Duodenal mucosa (tissue), 2 donors: ENCODE data around the gene KRT37.
"Not testable (repeated sequence)": the region's sequence is repeated elsewhere in the genome, so short reads cannot be mapped to it uniquely, and the experiment has no call there.

ENCODE experiments used
- H3K27ac ChIP-seq: one replicate; pipeline ENCODE4 v1.7.0; 2013; ENCODE audit warnings: low read depth, low read length
- H3K27me3 ChIP-seq, 2 donors: one replicate each; pipeline ENCODE4 v1.7.0; 2013; ENCODE audit warnings: low read length in 2 of 2, control low read depth in 1 of 2; ENCODE audit not compliant: insufficient read depth in 2 of 2, control insufficient read depth in 1 of 2
- H3K36me3 ChIP-seq, 2 donors: one replicate each; pipeline ENCODE4 v1.7.0; 2013; ENCODE audit warnings: low read length in 2 of 2, control low read depth in 1 of 2; ENCODE audit not compliant: insufficient read depth in 2 of 2, control insufficient read depth in 1 of 2
- H3K4me1 ChIP-seq, 2 donors: one replicate each; pipeline ENCODE4 v1.7.0; 2013; ENCODE audit warnings: low read length in 2 of 2, control low read depth in 1 of 2; ENCODE audit not compliant: insufficient read depth in 2 of 2, control insufficient read depth in 1 of 2
- H3K4me3 ChIP-seq, 2 donors: one replicate each; pipeline ENCODE4 v1.7.0; 2013; ENCODE audit warnings: low read length in 2 of 2, low read depth in 1 of 2
- H3K9ac ChIP-seq, 2 donors: one replicate each; pipeline ENCODE4 v1.7.0; 2013; ENCODE audit warnings: low read length in 2 of 2, low read depth in 1 of 2
- H3K9me3 ChIP-seq, 2 donors: one replicate each; pipeline ENCODE4 v1.7.0; 2013; ENCODE audit warnings: low read length in 2 of 2, control low read depth in 1 of 2; ENCODE audit not compliant: control insufficient read depth in 1 of 2

The KRT37 gene

DNA sequence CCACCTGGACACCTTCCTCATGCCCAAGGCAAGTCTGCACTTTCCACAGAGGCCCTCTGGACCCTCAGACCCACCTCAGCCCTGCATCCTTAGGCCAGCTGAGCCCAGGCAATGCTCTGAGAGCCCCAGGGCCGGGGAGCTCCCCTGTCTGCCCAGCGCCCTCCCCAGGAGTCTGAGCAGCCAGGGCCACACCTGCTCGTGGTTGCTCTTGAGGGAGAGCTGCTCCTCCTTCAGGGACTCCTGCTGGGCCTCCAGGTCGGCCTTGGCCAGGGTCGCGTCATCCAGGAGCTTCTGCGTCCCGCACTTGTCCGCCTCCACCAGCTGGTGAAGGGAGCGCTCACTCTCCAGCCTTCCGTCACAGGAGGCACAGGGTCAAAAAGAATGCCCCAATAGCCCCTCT lies 1.8 kb downstream of the KRT37 start:
- not testable (repeated sequence) for H3K4me1 ChIP-seq, H3K27me3 ChIP-seq, H3K9ac ChIP-seq, H3K27ac ChIP-seq, H3K36me3 ChIP-seq, H3K9me3 ChIP-seq, H3K4me3 ChIP-seq

DNA sequence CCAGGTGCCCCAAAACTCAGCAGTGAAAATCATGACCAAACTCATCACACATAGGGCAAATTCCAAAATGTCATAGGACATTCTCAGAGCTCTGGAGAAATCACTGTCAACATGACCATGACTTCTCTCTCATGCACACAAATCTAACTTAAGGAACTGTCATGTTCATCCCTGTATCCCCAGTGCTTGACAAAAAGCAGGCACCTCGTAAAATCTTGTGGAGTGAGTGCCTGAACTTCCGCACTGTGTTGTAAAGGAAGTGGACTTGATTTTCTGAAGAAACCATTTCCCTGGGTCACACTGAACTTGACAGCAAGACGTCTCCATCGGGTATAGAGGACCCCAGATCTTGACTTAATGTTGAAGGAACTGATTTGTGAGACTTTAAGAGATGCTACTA lies 2.8 kb downstream of the KRT37 start:
- no peak overlapping the region for H3K27ac ChIP-seq
- no peaks in the 10 kb centered on the region for H3K27me3 ChIP-seq
- no peak overlapping the region for H3K4me3 ChIP-seq
- H3K4me1 ChIP-seq = peaks cover 0 to 5% of the 10 kb centered on the region in 2 donors
- no peaks in the 10 kb centered on the region for H3K36me3 ChIP-seq
- no peak overlapping the region for H3K9ac ChIP-seq
- no peaks in the 10 kb centered on the region for H3K9me3 ChIP-seq

GRCh38 chr17:41421116-41421515 lies 3.3 kb downstream of the KRT37 start:
- no peak overlapping the region for H3K9ac ChIP-seq
- no peaks in the 10 kb centered on the region for H3K36me3 ChIP-seq
- peaks cover 0 to 5% of the 10 kb centered on the region in 2 donors for H3K4me1 ChIP-seq
- H3K27ac ChIP-seq = no peak overlapping the region
- H3K9me3 ChIP-seq = no peaks in the 10 kb centered on the region
- H3K4me3 ChIP-seq = no peak overlapping the region
- H3K27me3 ChIP-seq = no peaks in the 10 kb centered on the region

DNA sequence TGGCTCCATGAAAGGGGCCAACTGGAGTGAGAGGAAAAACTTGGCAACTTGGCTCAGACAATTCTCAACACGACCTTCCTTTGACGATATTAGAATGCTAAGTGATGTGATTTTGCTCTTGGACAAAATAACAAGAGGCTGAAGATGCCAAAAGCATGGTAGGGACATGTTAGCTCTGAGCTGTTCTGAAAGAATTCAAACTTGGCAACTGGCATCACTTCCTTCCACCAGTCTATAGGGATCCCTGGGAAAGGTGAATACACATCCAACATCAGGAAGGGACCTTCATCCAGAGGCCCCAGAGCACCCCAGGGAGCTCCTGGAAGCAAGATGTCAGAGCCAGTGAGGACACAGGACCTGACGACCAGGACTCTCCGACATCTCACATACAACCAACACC lies 4.3 kb downstream of the KRT37 start:
- Histone ChIP-seq H3K27ac (no peak overlapping the region), H3K9me3 (no peaks in the 10 kb centered on the region), H3K9ac (no peak overlapping the region), H3K4me3 (no peak overlapping the region), H3K36me3 (no peaks in the 10 kb centered on the region), H3K27me3 (no peaks in the 10 kb centered on the region), H3K4me1 (peaks cover 0 to 5% of the 10 kb centered on the region in 2 donors)

DNA sequence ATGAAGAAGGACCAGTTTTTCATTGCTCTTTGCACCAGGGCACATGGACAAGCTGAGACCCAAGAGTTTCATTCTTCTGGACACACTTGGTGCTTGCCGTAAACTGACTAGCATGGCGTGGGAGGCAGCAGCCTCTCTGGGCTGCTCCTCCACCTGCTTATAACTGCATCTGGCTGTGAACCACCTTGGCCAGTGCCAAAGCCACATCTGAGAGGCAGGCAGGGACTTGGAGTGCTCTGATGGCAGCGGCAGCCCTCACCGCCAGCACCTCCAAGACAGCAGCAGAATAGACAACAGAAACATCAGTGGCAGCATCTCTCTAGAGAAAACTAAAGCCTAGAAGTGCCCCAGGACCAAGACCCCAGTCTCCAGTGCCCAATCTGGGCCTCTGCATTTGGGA lies 4.7 kb downstream of the KRT37 start:
- no peaks in the 10 kb centered on the region for H3K36me3 ChIP-seq
- H3K9me3 ChIP-seq = no peaks in the 10 kb centered on the region
- no peak overlapping the region for H3K27ac ChIP-seq
- H3K4me3 ChIP-seq = no peak overlapping the region
- H3K4me1 ChIP-seq = peaks cover 0 to 5% of the 10 kb centered on the region in 2 donors
- no peaks in the 10 kb centered on the region for H3K27me3 ChIP-seq
- H3K9ac ChIP-seq = no peak overlapping the region

- peaks cover 0 to 5% of the 10 kb centered on the region in 2 donors for H3K4me1 ChIP-seq
- H3K27ac ChIP-seq = no peak overlapping the region
These were observed 6.1 kb downstream of the KRT37 start for GRCh38 chr17:41418116-41418860.

GRCh38 chr17:41417576-41418015 lies 6.8 kb downstream of the KRT37 start:
- no peak overlapping the region for H3K27ac ChIP-seq
- H3K27me3 ChIP-seq = no peaks in the 10 kb centered on the region
- peaks cover 0 to 5% of the 10 kb centered on the region in 2 donors for H3K4me1 ChIP-seq
- H3K9me3 ChIP-seq = no peaks in the 10 kb centered on the region
- H3K36me3 ChIP-seq = no peaks in the 10 kb centered on the region
- no peak overlapping the region for H3K9ac ChIP-seq
- H3K4me3 ChIP-seq = no peak overlapping the region

More at GRCh38 chr17:41418116-41418860, 6.1 kb downstream of the KRT37 start:
- Histone ChIP-seq H3K9me3 (no peaks in the 10 kb centered on the region), H3K36me3 (no peaks in the 10 kb centered on the region), H3K4me3 (no peak overlapping the region), H3K27me3 (no peaks in the 10 kb centered on the region), H3K9ac (no peak overlapping the region)

- Histone ChIP-seq H3K27ac (no peak overlapping the region), H3K4me3 (no peak overlapping the region), H3K9me3 (no peaks in the 10 kb centered on the region), H3K9ac (no peak overlapping the region), H3K36me3 (no peaks in the 10 kb centered on the region), H3K4me1 (peaks cover 0 to 5% of the 10 kb centered on the region in 2 donors), H3K27me3 (no peaks in the 10 kb centered on the region)
These were observed 7.3 kb downstream of the KRT37 start for GRCh38 chr17:41417127-41417526.

DNA sequence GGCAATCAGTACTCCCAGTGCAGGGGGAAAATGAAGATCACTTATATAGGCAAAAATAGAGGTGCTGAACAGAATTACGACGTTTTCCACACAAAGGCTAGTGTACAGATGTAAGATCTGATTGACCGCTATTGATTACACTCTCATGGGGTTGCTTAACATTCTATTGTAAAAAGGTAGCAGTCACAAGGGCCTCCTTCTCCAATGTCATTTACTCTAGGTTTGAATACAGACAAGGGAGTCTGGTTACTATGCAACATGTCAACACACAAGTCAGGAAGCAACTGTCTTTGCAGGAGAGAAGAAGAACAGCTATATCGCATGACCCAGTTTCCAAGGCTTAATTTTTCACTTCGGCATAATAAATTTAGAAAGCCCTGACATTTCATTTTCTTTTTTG lies 7.9 kb downstream of the KRT37 start:
- no peak overlapping the region for H3K9ac ChIP-seq
- no peaks in the 10 kb centered on the region for H3K9me3 ChIP-seq
- no peak overlapping the region for H3K27ac ChIP-seq
- no peaks in the 10 kb centered on the region for H3K36me3 ChIP-seq
- H3K27me3 ChIP-seq = no peaks in the 10 kb centered on the region
- no peak overlapping the region for H3K4me3 ChIP-seq
- H3K4me1 ChIP-seq = peaks cover 0 to 5% of the 10 kb centered on the region in 2 donors

DNA sequence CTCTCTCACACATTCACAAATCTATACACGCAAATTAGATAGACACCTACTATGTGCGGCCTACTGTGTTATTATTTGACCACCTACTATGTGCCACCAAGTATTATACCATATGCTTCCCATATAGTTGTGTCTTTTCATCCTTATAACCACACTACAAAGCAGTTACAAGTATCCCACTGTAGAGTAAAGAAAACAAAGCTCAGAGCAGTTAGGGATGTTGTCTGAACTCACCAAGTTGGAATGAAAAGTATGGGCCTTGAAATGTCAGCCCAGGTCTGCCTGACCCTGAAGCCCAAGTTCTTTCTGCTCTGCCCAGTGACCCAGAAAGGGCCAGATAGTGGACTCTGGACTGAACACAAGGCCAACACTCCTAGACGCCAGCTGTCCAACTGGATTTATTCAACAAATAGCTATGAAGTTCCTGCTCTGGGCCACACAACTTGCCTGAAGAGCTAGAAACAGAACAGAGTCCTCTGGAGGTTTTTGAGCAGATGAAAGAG lies 8.5 kb downstream of the KRT37 start:
- peaks cover 0 to 5% of the 10 kb centered on the region in 2 donors for H3K4me1 ChIP-seq
- no peaks in the 10 kb centered on the region for H3K36me3 ChIP-seq
- H3K9ac ChIP-seq = no peak overlapping the region
- H3K4me3 ChIP-seq = no peak overlapping the region
- H3K9me3 ChIP-seq = no peaks in the 10 kb centered on the region
- H3K27me3 ChIP-seq = no peaks in the 10 kb centered on the region
- no peak overlapping the region for H3K27ac ChIP-seq
